ENCODE measurements around the gene ZSCAN5A.
"Not testable (repeated sequence)": the region's sequence is repeated elsewhere in the genome, so short reads cannot be mapped to it uniquely, and the experiment has no call there.

- TF ChIP-seq POLR2AphosphoS5 (IDR thresholded peaks at IDR 0.05; ENCODE audit: low read depth, low read length); POLR2A (IDR thresholded peaks at IDR 0.05; ENCODE audit: low read depth, low read length); SPI1 (IDR thresholded peaks at IDR 0.05; ENCODE audit: low read depth, low read length); TAF1 (IDR thresholded peaks at IDR 0.05; ENCODE audit: low read depth, low read length); PAX5 (IDR thresholded peaks at IDR 0.05; ENCODE audit: insufficient read depth, low read length, severe bottlenecking): not testable (repeated sequence)
These were observed 138.3 kb downstream of the ZSCAN5A start for GRCh38 chr19:56176310-56176709.
